ENCODE data around the gene ZBTB20.

DNA sequence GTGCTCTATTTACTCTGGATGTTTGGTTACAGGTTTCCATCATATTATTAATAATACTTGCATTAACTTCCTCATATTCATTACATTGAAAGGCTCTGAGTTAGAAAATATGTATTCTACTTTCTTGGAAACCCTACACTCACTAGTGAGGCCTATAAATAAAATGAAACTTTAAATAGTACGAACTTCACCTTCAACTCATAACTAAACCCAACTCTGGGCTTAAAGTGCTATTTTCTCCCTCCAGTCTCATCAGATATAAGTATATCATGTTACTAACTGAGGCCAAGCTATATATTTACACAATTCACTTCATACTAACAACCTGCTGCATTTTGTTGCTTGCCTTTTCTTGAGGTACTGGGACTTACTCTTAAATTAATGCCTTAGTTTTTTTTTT lies 546.5 kb downstream of the ZBTB20 start:
- TF ChIP-seq, protein P1, sequence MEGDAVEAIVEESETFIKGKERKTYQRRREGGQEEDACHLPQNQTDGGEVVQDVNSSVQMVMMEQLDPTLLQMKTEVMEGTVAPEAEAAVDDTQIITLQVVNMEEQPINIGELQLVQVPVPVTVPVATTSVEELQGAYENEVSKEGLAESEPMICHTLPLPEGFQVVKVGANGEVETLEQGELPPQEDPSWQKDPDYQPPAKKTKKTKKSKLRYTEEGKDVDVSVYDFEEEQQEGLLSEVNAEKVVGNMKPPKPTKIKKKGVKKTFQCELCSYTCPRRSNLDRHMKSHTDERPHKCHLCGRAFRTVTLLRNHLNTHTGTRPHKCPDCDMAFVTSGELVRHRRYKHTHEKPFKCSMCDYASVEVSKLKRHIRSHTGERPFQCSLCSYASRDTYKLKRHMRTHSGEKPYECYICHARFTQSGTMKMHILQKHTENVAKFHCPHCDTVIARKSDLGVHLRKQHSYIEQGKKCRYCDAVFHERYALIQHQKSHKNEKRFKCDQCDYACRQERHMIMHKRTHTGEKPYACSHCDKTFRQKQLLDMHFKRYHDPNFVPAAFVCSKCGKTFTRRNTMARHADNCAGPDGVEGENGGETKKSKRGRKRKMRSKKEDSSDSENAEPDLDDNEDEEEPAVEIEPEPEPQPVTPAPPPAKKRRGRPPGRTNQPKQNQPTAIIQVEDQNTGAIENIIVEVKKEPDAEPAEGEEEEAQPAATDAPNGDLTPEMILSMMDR (IDR thresholded peaks at IDR 0.05): no peak
- TF ChIP-seq JUND (IDR thresholded peaks at IDR 0.05): no peak
- TF ChIP-seq, protein P2, sequence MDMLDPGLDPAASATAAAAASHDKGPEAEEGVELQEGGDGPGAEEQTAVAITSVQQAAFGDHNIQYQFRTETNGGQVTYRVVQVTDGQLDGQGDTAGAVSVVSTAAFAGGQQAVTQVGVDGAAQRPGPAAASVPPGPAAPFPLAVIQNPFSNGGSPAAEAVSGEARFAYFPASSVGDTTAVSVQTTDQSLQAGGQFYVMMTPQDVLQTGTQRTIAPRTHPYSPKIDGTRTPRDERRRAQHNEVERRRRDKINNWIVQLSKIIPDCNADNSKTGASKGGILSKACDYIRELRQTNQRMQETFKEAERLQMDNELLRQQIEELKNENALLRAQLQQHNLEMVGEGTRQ (IDR thresholded peaks at IDR 0.05; ENCODE audit: borderline replicate concordance, low read depth, low read length): no peak
- TF ChIP-seq POLR2AphosphoS5 (IDR thresholded peaks at IDR 0.05; ENCODE audit: low read depth, low read length): no peak
- no peak for TF ChIP-seq SIN3A (IDR thresholded peaks at IDR 0.05; ENCODE audit: borderline replicate concordance, low read depth, low read length)
- no peak for TF ChIP-seq RFX5 (IDR thresholded peaks at IDR 0.05; ENCODE audit: low read length)
- no peak for TF ChIP-seq RCOR1 (IDR thresholded peaks at IDR 0.05; ENCODE audit: low read length)
- TF ChIP-seq, protein P3, sequence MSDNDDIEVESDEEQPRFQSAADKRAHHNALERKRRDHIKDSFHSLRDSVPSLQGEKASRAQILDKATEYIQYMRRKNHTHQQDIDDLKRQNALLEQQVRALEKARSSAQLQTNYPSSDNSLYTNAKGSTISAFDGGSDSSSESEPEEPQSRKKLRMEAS (IDR thresholded peaks at IDR 0.05; ENCODE audit: low read depth): no peak
- no peak for TF ChIP-seq RXRA (IDR thresholded peaks at IDR 0.05; ENCODE audit: borderline replicate concordance, low read depth)

All from SK-N-SH (cell line).